ENCODE results near the gene SYMPK.

Gene SYMPK

DNA sequence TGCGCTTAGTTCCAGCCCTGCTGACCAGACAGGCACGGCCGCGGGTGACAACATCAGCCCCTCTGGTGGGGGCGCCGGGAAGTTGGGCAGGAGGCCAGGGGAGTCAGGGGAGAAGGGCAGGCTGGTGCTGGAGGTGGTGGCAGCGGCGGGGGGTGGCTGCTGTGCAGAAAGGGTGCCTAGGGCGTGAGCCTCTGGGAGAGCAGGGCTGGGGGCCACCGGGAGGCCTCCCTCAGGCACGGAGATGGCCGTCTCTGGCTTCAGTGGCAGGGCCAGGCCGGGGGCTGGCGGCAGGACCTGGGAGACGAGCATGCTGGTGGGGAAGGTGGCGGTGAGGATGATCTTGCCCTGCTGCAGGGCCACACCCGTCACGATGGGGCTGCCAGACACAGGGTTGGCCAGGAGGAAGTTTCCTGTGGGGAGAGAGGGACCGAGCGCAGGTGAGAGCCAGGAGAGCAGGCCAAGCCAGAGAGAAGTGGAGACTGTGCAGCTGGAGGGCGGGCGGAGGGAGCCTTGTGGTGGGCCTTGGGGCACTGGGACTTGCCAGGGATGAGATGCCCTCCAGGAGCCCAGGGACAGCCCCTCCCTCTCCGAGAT lies 97.1 kb downstream of the SYMPK start:
- in situ Hi-C loops (cut with HindIII; ENCODE audit: low pct_unique_long_range_greater_than_20kb, low sequenced_read_pairs), result no loop called here
- no peak for DNase-seq (ENCODE audit: low read depth in 1 of 2, low spot score in 1 of 2)
- no peak for TF ChIP-seq JUND (IDR thresholded peaks at IDR 0.05; ENCODE audit: low read depth)
